Germinal center (tissue), 1 donor: ENCODE data around the gene TEN1.

Experiments used
- DNase-seq: peaks from one replicate; pipeline ENCODE4 v3.0.0; 2012; ENCODE audit warnings: mixed read lengths, low spot score

TEN1 gene

GRCh38 chr17:76007131-76007849, 28.2 kb downstream of the TEN1 start:
- DNase-seq: no peak

GRCh38 chr17:76007850-76008165, 28.8 kb downstream of the TEN1 start:
- no peak for DNase-seq

DNA sequence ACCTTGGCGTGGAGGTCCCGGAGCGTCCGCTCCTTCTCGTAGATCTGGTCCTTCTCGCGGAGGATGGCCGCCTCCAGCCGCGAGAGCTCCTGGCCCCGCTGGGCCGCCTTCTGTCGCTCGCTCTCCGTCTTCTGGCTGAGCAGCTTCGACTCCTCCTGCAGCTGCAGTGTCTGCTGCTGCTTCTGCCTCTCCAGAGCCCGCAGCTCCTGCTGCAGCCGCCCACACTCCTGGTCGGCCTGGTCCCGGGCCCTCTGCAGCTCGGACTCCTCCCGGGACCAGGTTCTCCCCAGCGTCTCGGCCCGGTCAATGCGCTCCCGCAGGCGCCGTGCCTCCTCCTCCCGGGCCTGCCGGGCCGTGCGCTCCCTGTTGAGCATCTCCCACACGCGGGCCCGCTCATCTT, 29.2 kb downstream of the TEN1 start:
- no peak for DNase-seq

DNA sequence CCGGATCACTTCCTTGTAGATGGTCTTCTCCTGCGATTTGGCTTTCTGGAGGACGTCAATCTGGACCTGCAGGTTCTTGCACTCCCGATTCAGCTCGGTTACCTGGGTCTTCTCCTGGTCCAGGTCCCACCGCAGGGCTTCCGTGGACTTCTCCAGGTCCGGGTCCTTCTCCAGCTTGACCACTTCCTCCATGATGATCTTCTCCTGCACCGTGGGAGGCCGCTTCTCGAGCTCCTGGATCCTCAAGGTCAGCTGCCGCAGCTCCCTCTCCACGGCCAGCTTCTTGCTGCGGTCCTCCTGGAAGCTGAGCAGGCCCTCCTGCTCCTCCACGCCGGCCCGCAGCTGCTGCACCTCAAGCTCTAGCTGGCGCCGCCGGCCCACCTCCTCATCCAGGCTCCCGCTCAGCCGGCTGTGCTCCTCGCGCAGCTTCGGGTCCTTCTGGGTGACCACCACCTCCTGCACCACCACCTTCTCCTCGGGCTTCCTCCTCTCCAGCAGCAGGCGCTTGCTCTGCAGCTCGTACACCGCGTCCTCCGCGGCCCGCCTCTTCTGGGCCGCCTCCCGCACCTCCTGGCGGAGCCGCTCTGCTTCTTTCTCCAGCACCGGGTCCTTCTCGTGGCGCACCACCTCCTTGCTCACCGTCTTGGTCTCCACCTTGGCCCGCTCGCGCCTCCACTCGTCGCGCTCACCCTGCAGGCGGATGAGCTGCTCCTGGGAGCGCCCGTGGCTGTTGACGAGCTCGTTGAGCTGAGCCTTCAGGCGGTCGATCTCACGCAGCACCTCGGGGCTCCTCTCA, 29.8 kb downstream of the TEN1 start:
- DNase-seq: no peak

DNA sequence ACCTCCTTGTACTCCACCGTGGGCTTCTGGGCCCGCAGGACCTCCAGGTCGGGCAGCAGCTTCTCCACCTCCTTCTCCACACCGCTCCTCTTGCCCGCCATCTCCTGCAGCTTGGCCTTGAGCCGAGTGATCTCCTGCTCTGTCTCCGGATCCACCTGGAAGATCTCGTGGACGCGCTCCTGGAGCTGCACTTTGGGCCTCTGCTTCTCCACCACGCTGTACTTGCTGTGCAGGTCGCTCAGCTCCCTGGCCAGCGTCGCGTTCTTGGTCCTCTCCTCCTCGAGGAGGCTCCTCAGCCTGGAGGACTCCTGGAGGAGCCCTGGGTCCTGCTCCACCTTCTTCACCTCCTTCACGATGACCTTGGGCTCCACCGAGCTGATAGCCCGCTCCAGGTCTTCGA, 30.4 kb downstream of the TEN1 start:
- no peak for DNase-seq

GRCh38 chr17:76009969-76010661, 31.1 kb downstream of the TEN1 start:
- no peak for DNase-seq

DNA sequence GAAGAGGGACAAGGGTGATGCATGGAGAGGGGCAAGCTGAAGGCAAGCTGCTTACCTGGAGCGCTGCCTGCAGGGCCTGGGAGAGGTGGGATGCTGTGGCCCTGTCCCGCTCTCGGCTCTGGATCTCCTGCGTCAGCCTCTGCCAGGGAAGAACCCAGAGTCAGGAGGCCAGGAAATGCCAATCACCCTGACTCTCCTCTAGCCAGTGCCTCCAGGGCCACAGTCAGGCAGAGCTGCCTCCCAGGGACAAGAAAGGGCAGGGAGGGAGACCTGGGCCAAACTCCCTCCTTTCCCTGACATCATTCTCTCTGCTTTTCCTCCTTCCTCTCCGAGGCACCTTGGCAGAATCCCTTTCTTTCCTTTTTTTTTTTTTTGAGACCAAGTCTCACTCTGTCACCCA, 32.9 kb downstream of the TEN1 start:
- DNase-seq: no peak

DNA sequence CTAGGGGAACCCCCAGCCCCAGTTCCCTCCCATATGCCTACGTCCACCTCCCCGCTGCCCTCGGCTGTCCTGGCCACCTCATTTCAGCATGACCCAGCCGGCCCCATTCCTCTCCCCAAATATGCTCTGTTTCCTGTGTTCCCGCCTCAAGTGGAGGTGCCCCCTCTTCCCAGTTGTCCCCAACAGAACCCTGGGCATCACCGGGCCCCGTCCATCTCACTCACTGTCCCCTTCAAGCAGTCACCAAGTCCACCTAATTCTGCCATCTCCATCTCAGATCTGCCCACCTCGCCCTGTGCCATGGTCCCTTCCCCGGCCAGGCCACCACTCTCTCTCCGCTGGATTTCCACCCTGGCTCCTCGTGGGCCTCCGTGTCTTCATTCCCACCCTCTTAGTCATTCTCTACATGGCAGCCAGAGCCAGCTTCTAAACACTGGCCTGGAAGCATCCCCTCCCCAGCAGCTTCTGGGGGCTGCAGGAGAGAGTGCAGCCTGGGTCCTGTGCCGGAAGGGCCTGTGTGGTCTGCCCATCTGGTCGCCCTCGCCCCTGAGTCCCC, 34.4 kb downstream of the TEN1 start:
- no peak for DNase-seq

DNA sequence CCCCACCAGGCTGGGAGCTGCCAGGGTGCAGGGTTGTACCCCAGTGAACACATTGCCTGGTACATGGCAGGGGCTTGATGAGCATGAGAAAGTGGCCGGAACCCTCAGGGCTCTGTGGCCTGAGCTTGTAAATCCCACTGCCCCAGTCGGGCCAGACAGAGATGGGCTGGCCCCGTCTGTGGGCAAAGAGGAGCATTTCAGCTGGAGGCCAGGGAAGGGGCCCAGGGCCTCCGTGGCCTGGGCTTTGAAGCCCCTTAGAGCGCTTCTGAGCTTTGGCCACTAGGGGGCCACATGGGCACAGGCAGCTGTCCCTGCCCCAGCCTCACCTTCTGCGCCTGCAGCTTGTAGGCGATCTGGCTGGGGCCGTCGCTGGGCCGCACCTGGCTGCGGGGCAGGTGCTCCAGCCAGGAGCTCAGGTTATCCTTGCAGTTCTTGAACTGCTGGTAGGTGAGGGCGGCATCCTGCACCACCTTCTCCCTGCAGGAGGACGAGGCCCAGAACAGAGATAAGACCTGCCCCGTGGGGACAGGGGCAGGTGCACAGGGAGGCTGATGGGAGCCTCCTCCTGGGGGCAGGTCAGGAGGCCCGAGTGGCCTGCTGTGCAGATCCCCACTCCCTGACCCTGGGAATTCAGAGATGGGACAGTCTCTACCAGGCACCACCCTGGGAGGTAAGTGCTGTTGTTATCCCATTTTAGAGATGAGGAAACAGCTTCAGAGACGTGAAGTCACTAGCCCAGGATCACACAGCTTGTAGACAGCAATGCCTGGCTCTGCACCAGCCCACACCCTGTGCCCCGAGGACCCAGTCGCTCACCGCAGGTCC, 35.3 kb downstream of the TEN1 start:
- peak; percentile 86 for DNase-seq

GRCh38 chr17:76014925-76015261, 35.9 kb downstream of the TEN1 start:
- DNase-seq: no peak

DNA sequence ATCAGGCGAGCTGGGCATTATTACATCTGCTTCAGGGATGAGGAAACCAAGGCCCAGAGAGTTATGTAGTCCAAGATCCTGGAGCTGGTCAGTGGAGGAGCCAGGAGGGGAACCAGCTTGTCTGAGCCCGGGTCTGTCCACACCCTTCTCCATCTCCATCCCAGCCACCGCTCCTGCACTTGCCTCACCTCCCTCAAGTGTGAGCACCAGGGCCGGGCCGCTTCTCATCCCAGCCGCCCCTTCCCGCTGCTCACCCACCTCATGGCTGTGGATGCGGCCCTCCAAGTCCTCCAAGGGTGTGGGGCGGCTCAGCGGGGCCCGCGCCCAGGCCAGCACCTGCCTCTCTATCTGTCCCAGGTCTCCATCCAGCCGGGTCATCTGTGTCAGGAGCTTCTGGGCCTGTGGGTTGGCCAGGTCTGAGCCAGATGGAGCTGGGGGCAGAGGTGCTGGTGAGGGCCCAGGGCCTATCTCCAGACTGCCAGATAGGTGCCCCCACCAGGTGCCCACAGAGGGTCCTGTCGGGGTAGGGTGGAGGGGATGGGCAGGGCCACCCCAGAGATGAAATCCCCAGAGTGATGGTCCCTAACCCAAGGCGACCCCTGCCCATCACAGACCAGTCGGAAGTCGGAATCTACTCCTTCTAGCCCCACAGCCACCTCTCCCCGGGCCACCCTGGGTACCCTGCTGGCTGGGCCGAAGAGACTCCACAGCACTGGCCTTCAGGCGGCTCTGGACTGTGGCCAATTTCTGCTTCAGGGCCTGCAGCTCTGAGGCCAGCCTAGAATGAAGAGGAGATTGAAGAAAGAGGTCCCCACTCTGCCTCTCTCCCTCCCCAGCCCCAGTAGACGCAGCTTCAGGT, 38.7 kb downstream of the TEN1 start:
- no peak for DNase-seq

GRCh38 chr17:76018340-76018680, 39.3 kb downstream of the TEN1 start:
- DNase-seq: no peak

GRCh38 chr17:76018801-76019200, 39.8 kb downstream of the TEN1 start:
- no peak for DNase-seq

GRCh38 chr17:76019833-76020467, 40.9 kb downstream of the TEN1 start:
- DNase-seq: no peak

DNA sequence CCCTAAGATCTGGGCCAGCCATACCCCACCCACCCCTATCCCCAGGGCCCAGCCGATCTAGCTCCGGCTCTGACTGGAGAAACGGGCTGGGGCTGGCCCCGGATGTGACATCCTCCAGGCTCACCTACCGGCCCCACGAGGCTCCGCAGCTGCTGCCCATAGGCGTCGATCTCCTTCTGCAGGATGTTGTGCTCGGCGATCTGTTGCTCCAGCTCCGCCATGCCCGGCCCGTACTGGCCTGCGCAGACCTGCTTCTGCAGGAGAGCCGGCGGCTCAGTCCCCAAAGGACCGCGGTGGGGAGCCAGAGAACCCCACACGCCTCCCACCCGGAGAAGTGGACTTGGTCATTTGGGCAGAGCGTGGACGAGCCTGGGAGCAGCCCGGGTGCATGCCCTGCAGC, 43.2 kb downstream of the TEN1 start:
- DNase-seq: no peak

DNA sequence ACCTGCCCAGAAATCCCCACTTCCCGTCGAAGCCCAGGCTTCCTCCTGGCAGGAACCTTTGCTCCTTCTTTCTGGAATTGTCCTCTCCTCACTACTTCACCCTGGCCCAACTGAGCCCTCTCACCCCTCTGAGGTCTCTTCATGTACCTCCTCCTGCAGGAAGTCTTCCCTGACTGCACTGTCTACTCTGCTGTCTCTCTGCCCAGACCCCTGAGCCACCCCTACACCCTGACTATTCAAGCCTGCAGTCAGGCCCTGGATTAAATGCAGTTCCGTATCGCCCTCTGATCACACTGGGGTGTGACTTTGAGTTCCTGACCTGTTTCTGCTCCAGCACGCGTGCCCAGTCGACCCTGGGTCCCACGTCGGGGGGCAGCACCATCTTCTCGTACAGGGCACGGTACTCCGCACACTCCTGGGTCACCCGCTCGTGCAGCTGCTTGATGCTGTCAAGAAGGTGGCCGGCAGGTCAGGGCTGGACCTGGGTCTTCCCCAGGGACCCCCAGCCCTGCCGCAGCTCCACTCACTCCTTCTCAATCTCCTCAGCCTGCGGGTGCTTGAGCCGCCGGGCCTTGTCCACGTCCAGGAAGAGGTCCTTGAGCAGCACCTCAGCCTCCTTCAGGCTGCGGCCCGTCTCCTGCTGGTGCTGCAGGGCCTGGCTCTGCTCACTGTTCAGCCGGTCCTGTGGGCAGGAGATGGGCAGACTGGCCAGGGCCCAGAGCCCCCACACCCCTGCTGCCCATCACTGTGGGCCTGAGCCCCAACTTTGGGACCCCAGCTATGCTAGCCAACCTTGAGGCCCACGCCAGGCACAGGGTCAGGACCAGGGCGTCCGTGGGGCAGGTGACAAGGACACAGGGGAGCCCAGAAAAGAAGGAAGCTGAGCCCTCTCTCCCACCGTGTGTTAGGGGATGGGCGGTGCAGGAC, 44.2 kb downstream of the TEN1 start:
- DNase-seq: no peak

GRCh38 chr17:76023900-76024237, 44.8 kb downstream of the TEN1 start:
- DNase-seq: no peak

DNA sequence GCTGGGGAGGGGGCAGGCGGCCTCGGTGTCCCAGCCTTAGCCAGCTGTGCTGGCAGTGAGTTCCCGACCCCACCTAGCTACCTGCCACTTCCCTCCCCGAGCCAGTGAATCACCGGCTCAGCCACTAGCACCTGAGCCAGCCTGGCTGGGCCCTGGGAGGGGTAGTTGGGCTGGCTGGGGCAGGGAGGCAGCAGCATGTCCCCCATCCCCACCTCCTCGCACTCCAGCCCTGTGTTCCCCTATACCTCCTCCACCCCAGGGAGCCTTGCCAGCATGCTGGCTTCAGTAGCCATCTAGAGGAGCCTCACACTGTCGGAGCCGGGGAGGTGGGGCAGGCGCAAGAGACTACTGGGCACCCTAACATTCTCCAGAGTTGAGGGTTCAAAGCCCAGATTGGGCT, 45.3 kb downstream of the TEN1 start:
- no peak for DNase-seq

- no peak for DNase-seq
These were observed 46.3 kb downstream of the TEN1 start for GRCh38 chr17:76025294-76025693.

GRCh38 chr17:76026714-76027158, 47.7 kb downstream of the TEN1 start:
- no peak for DNase-seq
